Brain microvascular endothelial cell (primary cell): Measurements from ENCODE around the gene IGF2R.
A peak's percentile ranks its signal among the peaks of the same experiment; 100 is the strongest.

ENCODE experiments used
- DNase-seq: peaks from one replicate; pipeline ENCODE4 v3.0.0-alpha.2; 2020
- H3K27ac ChIP-seq: fragments of 250-450 bp; sonication (Bioruptor Pico); 2 replicates; pipeline ENCODE4 v1.5.1; 2020; ENCODE audit warnings: mild to moderate bottlenecking, moderate library complexity
- H3K27me3 ChIP-seq: fragments of 250-450 bp; sonication (Bioruptor Pico); replicated peaks from 2 replicates; pipeline ENCODE4 v1.5.1; 2020; ENCODE audit warnings: mild to moderate bottlenecking
- H3K36me3 ChIP-seq: fragments of 250-450 bp; sonication (Bioruptor Pico); replicated peaks from 2 replicates; pipeline ENCODE4 v1.5.1; 2020; ENCODE audit warnings: mild to moderate bottlenecking
- H3K4me3 ChIP-seq: 2 replicates; pipeline ENCODE4 v1.5.1; 2011; ENCODE audit warnings: low read depth, mild to moderate bottlenecking, control low read depth, low read length, moderate library complexity
- in situ Hi-C: cut with HindIII; loops from 2 replicates; pipeline ENCODE4 v1.10.0; 2017; ENCODE audit warnings: low sequenced_read_pairs, low pct_ligation_motif_present
- TF ChIP-seq, protein P1 (sequence below): IDR thresholded peaks from 2 replicates; pipeline ENCODE4 v1.5.1; 2011; ENCODE audit warnings: low read depth, mild to moderate bottlenecking, moderate library complexity, low read length, control low read depth, inconsistent platforms; ENCODE audit errors: missing control alignments

IGF2R gene

DNA sequence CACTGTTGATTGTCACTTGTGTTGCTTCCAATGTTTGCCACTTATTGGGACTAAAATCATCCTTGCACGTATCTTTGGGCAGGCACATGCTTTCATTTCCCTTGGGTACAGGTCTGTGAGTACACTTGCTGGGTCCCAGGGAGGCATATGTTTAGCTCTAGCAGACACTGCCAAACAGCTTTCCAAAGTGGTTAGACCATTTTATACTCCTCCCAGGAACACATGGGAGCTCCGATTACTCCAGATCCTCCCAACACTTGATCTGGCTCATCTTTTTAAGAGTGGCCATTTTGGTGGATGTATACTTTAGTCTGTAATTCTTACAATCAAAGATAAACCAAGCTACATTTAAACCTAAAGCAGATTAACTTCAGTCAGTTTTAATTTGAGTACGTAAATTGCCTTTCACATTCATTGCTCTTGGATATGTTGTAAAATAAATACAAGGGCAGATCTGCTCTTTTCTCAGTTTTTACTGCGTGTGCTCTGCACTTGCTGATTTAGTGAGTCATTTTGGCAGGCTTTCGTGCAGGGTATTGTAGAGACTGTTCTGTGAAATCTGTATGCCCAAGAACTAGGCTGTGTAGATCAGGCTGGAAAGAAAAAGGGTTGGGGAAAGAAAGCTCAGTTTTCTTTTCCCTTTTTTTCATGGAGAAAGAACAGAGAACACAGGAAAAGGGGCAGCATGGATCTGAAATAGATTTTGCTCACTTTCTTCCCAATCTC lies 172.3 kb downstream of the IGF2R start:
- no peaks in the 10 kb centered on the region for H3K36me3 ChIP-seq
- DNase-seq: peak; percentile 71
- H3K27me3 ChIP-seq: no peaks in the 10 kb centered on the region
- TF ChIP-seq, protein P1, sequence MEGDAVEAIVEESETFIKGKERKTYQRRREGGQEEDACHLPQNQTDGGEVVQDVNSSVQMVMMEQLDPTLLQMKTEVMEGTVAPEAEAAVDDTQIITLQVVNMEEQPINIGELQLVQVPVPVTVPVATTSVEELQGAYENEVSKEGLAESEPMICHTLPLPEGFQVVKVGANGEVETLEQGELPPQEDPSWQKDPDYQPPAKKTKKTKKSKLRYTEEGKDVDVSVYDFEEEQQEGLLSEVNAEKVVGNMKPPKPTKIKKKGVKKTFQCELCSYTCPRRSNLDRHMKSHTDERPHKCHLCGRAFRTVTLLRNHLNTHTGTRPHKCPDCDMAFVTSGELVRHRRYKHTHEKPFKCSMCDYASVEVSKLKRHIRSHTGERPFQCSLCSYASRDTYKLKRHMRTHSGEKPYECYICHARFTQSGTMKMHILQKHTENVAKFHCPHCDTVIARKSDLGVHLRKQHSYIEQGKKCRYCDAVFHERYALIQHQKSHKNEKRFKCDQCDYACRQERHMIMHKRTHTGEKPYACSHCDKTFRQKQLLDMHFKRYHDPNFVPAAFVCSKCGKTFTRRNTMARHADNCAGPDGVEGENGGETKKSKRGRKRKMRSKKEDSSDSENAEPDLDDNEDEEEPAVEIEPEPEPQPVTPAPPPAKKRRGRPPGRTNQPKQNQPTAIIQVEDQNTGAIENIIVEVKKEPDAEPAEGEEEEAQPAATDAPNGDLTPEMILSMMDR: no peak
- peak overlapping the region; percentile 52 for H3K27ac ChIP-seq
- in situ Hi-C loops: no loop called here
- H3K4me3 ChIP-seq: no peak overlapping the region

DNA sequence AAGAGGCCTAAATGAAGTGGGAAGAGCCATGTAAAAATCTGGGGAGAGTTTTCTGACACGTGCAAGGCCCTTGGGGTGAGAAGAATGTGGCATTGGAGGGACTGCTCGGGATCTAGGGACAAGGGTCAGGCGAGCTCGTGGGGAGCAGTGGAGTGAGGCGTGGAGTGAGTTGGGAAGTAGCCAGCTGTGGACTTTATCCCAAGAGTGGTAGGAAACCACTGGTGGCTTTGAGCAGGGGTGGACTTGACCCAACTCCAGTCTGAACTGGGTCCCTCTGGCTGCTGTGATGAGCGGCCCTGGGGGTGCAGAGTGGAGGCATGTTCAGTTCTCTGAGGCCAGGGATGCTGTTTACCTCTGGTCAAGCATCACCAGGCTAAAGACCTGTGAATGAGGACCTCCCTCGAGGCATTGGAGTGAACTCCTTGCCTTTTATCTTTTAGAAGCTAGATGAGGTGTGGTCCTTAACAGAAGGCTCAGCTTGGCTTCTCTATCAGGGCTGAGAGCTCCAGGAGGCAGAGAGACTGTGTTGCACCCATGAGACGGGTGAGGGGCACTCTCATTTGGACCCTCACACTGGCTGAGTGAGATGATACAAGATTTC lies 173.3 kb downstream of the IGF2R start:
- H3K27me3 ChIP-seq: no peaks in the 10 kb centered on the region
- in situ Hi-C loops: no loop called here
- TF ChIP-seq, protein P1: no peak
- DNase-seq: no peak
- H3K27ac ChIP-seq: no peak overlapping the region
- no peaks in the 10 kb centered on the region for H3K36me3 ChIP-seq
- H3K4me3 ChIP-seq: no peak overlapping the region

DNA sequence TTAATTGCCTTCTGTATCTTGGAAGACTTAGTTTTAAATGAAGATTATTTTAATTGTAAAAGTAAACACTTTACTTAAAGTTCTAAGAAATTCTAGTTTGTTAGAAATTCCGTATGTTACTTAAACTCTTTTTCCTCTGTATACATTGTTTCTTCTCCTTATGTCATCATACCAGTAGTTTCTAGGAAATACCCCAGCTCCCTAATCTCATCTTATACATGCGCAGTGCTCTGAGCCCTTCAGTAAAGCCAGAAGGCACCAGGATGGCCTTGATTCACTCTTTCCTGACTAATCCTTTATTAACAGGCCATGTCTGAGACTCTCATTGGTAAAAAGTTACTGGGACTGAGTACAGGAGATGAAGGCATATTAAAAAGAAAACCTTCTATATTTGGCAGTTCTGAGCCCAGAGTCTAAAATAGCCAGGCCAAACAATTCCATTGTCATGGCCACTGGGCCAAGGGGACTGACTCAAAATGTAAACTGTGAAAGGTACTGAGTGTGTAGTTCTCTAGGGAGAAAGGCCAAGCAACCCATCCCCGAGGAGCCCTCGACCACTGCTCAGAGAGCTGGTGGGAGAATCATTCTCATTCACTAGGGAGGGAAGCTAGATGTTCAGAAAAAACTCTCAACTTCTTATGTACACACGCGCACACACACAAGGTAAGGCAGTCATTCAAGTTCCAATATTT lies 177.7 kb downstream of the IGF2R start:
- no peak for DNase-seq
- Histone ChIP-seq H3K36me3 (no peaks in the 10 kb centered on the region), H3K27ac (no peak overlapping the region), H3K27me3 (no peaks in the 10 kb centered on the region), H3K4me3 (no peak overlapping the region)
- TF ChIP-seq, protein P1: no peak
- in situ Hi-C loops: no loop called here

DNA sequence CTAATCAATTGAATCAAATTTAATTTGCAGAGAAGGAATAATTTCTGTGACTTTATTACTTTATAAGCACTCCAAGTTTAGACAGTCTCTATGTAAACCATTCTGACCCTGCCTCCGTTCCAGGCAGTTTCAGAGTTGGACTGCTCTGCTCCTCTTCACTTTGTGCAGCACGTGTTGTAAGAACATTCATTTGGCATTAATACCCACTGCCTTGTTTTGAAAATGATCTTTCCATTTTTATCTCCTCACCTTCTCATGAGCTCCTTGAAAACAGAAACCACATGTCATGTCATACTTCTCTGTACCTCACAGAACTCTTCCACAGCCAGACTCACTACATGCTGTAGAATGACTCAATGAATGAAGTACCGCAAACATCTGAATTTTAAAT lies 178.3 kb downstream of the IGF2R start:
- no peak overlapping the region for H3K4me3 ChIP-seq
- H3K36me3 ChIP-seq: no peaks in the 10 kb centered on the region
- in situ Hi-C loops: no loop called here
- no peaks in the 10 kb centered on the region for H3K27me3 ChIP-seq
- H3K27ac ChIP-seq: no peak overlapping the region
- TF ChIP-seq, protein P1: no peak
- no peak for DNase-seq

DNA sequence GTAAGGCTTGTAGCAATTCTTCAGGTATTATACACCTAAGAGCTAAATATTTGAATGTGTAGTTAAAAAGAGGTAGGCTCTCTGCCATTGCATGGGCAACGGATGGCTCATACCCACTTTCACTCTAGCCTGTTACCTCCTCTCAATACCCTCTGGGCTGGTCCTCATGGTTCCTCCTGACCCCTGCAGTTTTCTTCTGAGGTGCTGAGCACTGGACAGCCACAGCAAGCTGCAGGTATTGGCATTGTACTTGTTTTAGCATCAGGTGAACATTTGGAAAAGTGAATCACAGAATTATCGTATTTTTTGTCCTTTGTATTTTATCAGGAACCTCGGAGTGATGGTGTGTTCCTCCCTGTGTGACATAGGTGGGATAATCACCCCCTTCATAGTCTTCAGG lies 185.6 kb downstream of the IGF2R start:
- no peak overlapping the region for H3K4me3 ChIP-seq
- H3K27ac ChIP-seq: no peak overlapping the region
- no peak for DNase-seq
- no peaks in the 10 kb centered on the region for H3K27me3 ChIP-seq
- in situ Hi-C loops: no loop called here
- TF ChIP-seq, protein P1: no peak
- no peaks in the 10 kb centered on the region for H3K36me3 ChIP-seq
